ENCODE results near the gene PARD3.

PARD3 gene

GRCh38 chr10:34679177-34679576, 135.9 kb downstream of the PARD3 start:
- no peak for DNase-seq

- no peak for DNase-seq
Measured at GRCh38 chr10:34677591-34677990, 137.5 kb downstream of the PARD3 start.

GRCh38 chr10:34677132-34677531, 138.0 kb downstream of the PARD3 start:
- DNase-seq: no peak

GRCh38 chr10:34674176-34674575, 140.9 kb downstream of the PARD3 start:
- DNase-seq: no peak

GRCh38 chr10:34670081-34670480, 145.0 kb downstream of the PARD3 start:
- DNase-seq: no peak

- no peak for DNase-seq
Measured at GRCh38 chr10:34669079-34669478, 146.0 kb downstream of the PARD3 start.

- no peak for DNase-seq
Measured at GRCh38 chr10:34667177-34667576, 147.9 kb downstream of the PARD3 start.

- no peak for DNase-seq
Measured at GRCh38 chr10:34666008-34666704, 148.9 kb downstream of the PARD3 start.

- DNase-seq: no peak
Measured at GRCh38 chr10:34664706-34665105, 150.4 kb downstream of the PARD3 start.

GRCh38 chr10:34661580-34661979, 153.5 kb downstream of the PARD3 start:
- DNase-seq: no peak

GRCh38 chr10:34658934-34659333, 156.2 kb downstream of the PARD3 start:
- DNase-seq: no peak

GRCh38 chr10:34656661-34657060, 158.4 kb downstream of the PARD3 start:
- no peak for DNase-seq

- no peak for DNase-seq
Measured at GRCh38 chr10:34655286-34656170, 159.6 kb downstream of the PARD3 start.

- no peak for DNase-seq
Measured at GRCh38 chr10:34654211-34654610, 160.9 kb downstream of the PARD3 start.

- no peak for DNase-seq
Measured at GRCh38 chr10:34653530-34653929, 161.6 kb downstream of the PARD3 start.

GRCh38 chr10:34651416-34652195, 163.5 kb downstream of the PARD3 start:
- DNase-seq: no peak

GRCh38 chr10:34650156-34650555, 164.9 kb downstream of the PARD3 start:
- no peak for DNase-seq

- no peak for DNase-seq
Measured at GRCh38 chr10:34649385-34649784, 165.7 kb downstream of the PARD3 start.

- DNase-seq: no peak
Measured at GRCh38 chr10:34648919-34649318, 166.2 kb downstream of the PARD3 start.

GRCh38 chr10:34647875-34648865, 166.9 kb downstream of the PARD3 start:
- no peak for DNase-seq

GRCh38 chr10:34647160-34647559, 167.9 kb downstream of the PARD3 start:
- no peak for DNase-seq

GRCh38 chr10:34646331-34646730, 168.8 kb downstream of the PARD3 start:
- DNase-seq: no peak

All from effector CD8-positive, alpha-beta T cell (primary cell).